Measurements from ENCODE around the gene OGDHL.

The OGDHL gene

GRCh38 chr10:49700211-49700610 is 61.9 kb downstream of the OGDHL start:
- no peaks in the 10 kb centered on the region for H3K36me3 ChIP-seq (ENCODE audit: control insufficient read depth in 1 of 2, insufficient read depth in 2 of 2, low read length in 2 of 2)
- no peaks in the 10 kb centered on the region for H3K27me3 ChIP-seq (ENCODE audit: control insufficient read depth in 1 of 2, insufficient read depth in 2 of 2, low read length in 2 of 2)
- H3K4me3 ChIP-seq (ENCODE audit: low read depth in 1 of 2, low read length in 2 of 2), result no peak overlapping the region
- no peak overlapping the region for H3K9ac ChIP-seq (ENCODE audit: low read depth in 1 of 2, low read length in 2 of 2)
- H3K4me1 ChIP-seq (ENCODE audit: control insufficient read depth in 1 of 2, insufficient read depth in 2 of 2, low read length in 2 of 2), result no peaks in the 10 kb centered on the region
- no peaks in the 10 kb centered on the region for H3K9me3 ChIP-seq (ENCODE audit: control insufficient read depth in 1 of 2, low read length in 2 of 2)
- H3K27ac ChIP-seq (ENCODE audit: low read depth, low read length), result no peak overlapping the region

- no peak overlapping the region for H3K4me3 ChIP-seq (ENCODE audit: low read depth in 1 of 2, low read length in 2 of 2)
- H3K27me3 ChIP-seq (ENCODE audit: control insufficient read depth in 1 of 2, insufficient read depth in 2 of 2, low read length in 2 of 2), result no peaks in the 10 kb centered on the region
- no peak overlapping the region for H3K9ac ChIP-seq (ENCODE audit: low read depth in 1 of 2, low read length in 2 of 2)
- H3K4me1 ChIP-seq (ENCODE audit: control insufficient read depth in 1 of 2, insufficient read depth in 2 of 2, low read length in 2 of 2), result no peaks in the 10 kb centered on the region
- no peaks in the 10 kb centered on the region for H3K9me3 ChIP-seq (ENCODE audit: control insufficient read depth in 1 of 2, low read length in 2 of 2)
- no peak overlapping the region for H3K27ac ChIP-seq (ENCODE audit: low read depth, low read length)
- H3K36me3 ChIP-seq (ENCODE audit: control insufficient read depth in 1 of 2, insufficient read depth in 2 of 2, low read length in 2 of 2), result no peaks in the 10 kb centered on the region
Observed at GRCh38 chr10:49698679-49699078, 63.4 kb downstream of the OGDHL start.

GRCh38 chr10:49696311-49696710 is 65.8 kb downstream of the OGDHL start:
- Histone ChIP-seq H3K27ac (ENCODE audit: low read depth, low read length) (no peak overlapping the region), H3K9me3 (ENCODE audit: control insufficient read depth in 1 of 2, low read length in 2 of 2) (no peaks in the 10 kb centered on the region), H3K4me3 (ENCODE audit: low read depth in 1 of 2, low read length in 2 of 2) (no peak overlapping the region), H3K9ac (ENCODE audit: low read depth in 1 of 2, low read length in 2 of 2) (no peak overlapping the region), H3K27me3 (ENCODE audit: control insufficient read depth in 1 of 2, insufficient read depth in 2 of 2, low read length in 2 of 2) (peaks cover 0 to 9% of the 10 kb centered on the region in 2 donors), H3K36me3 (ENCODE audit: control insufficient read depth in 1 of 2, insufficient read depth in 2 of 2, low read length in 2 of 2) (no peaks in the 10 kb centered on the region), H3K4me1 (ENCODE audit: control insufficient read depth in 1 of 2, insufficient read depth in 2 of 2, low read length in 2 of 2) (no peaks in the 10 kb centered on the region)

DNA sequence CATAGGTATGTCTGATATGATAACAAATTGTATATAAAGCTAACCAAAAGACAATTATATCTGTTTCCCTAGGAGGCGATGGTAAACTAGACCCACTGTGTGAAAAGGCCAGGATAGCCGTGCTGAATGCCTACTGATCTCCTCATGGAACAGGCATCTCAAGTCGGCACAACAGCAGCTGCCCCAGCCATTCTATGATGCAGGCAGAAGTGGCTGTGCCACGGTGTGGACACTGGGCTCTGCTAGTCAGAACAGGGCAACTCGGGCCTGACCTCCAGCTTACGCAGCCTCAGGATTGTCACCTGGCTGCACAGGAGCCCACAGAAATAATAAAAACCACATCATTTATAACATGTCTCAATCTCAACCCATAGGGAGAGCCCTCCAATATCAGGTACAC is 67.7 kb downstream of the OGDHL start:
- Histone ChIP-seq H3K27me3 (ENCODE audit: control insufficient read depth in 1 of 2, insufficient read depth in 2 of 2, low read length in 2 of 2) (peaks cover 0 to 20% of the 10 kb centered on the region in 2 donors), H3K4me3 (ENCODE audit: low read depth in 1 of 2, low read length in 2 of 2) (no peak overlapping the region), H3K9ac (ENCODE audit: low read depth in 1 of 2, low read length in 2 of 2) (no peak overlapping the region), H3K4me1 (ENCODE audit: control insufficient read depth in 1 of 2, insufficient read depth in 2 of 2, low read length in 2 of 2) (no peaks in the 10 kb centered on the region), H3K36me3 (ENCODE audit: control insufficient read depth in 1 of 2, insufficient read depth in 2 of 2, low read length in 2 of 2) (no peaks in the 10 kb centered on the region), H3K27ac (ENCODE audit: low read depth, low read length) (no peak overlapping the region), H3K9me3 (ENCODE audit: control insufficient read depth in 1 of 2, low read length in 2 of 2) (no peaks in the 10 kb centered on the region)

DNA sequence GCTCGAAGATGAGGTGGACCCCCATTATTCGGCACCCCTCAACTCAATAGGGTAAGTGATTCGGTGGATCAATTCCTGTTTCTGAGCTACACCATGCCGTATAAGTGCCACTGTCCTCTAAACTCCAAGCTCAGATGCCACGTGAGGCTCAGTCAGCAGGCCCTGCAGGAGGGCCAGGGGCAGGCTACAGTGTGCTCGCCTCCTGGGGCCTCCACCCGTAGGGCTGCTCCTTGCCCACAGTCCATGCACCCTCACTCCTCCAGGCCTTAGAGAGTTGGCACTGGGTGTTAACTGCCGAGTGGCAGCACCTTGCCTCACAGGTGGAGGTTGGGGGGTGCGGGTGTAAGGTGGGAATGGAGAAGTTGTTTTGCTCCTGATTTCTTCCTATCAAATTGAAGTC is 70.5 kb downstream of the OGDHL start:
- no peaks in the 10 kb centered on the region for H3K4me1 ChIP-seq (ENCODE audit: control insufficient read depth in 1 of 2, insufficient read depth in 2 of 2, low read length in 2 of 2)
- peaks cover 0 to 29% of the 10 kb centered on the region in 2 donors for H3K27me3 ChIP-seq (ENCODE audit: control insufficient read depth in 1 of 2, insufficient read depth in 2 of 2, low read length in 2 of 2)
- no peak overlapping the region for H3K9ac ChIP-seq (ENCODE audit: low read depth in 1 of 2, low read length in 2 of 2)
- H3K9me3 ChIP-seq (ENCODE audit: control insufficient read depth in 1 of 2, low read length in 2 of 2), result no peaks in the 10 kb centered on the region
- no peak overlapping the region for H3K4me3 ChIP-seq (ENCODE audit: low read depth in 1 of 2, low read length in 2 of 2)
- no peak overlapping the region for H3K27ac ChIP-seq (ENCODE audit: low read depth, low read length)
- no peaks in the 10 kb centered on the region for H3K36me3 ChIP-seq (ENCODE audit: control insufficient read depth in 1 of 2, insufficient read depth in 2 of 2, low read length in 2 of 2)

- H3K4me3 ChIP-seq (ENCODE audit: low read depth in 1 of 2, low read length in 2 of 2), result no peak overlapping the region
- no peaks in the 10 kb centered on the region for H3K4me1 ChIP-seq (ENCODE audit: control insufficient read depth in 1 of 2, insufficient read depth in 2 of 2, low read length in 2 of 2)
- no peaks in the 10 kb centered on the region for H3K36me3 ChIP-seq (ENCODE audit: control insufficient read depth in 1 of 2, insufficient read depth in 2 of 2, low read length in 2 of 2)
- no peak overlapping the region for H3K27ac ChIP-seq (ENCODE audit: low read depth, low read length)
- peaks cover 0 to 29% of the 10 kb centered on the region in 2 donors for H3K27me3 ChIP-seq (ENCODE audit: control insufficient read depth in 1 of 2, insufficient read depth in 2 of 2, low read length in 2 of 2)
- no peak overlapping the region for H3K9ac ChIP-seq (ENCODE audit: low read depth in 1 of 2, low read length in 2 of 2)
- H3K9me3 ChIP-seq (ENCODE audit: control insufficient read depth in 1 of 2, low read length in 2 of 2), result no peaks in the 10 kb centered on the region
Observed at GRCh38 chr10:49690698-49691356, 71.3 kb downstream of the OGDHL start.

DNA sequence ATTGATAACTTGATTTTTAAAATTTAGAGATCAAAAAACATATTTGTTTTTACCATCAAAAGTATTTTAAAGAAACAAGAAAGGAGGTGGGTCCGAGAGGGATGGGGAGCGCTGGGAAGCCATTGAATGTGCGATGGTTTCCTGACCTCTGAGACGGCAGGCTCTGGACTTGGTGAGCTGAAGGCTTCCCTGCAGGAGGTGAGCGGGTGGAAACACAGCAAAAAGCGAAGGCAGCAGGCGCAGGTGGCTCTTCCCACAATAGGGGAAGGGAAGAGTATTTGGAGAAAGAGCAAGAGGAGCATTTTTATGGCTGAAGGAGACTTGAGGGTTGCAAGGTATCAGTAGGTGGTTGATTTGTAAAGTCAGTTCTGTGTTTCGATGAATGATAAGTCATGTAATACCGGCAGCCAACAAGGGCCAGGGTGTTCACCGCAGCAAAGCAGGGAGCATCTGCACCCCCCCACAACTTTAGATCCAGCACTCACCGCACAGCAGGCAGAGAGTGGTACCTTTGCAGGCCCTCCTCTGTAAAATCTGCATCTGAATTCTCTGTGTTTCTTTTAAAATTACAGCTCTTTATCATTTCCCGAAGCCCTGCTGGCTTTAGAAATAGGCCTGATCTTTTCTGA is 72.1 kb downstream of the OGDHL start:
- H3K9ac ChIP-seq (ENCODE audit: low read depth in 1 of 2, low read length in 2 of 2), result no peak overlapping the region
- peaks cover 0 to 29% of the 10 kb centered on the region in 2 donors for H3K27me3 ChIP-seq (ENCODE audit: control insufficient read depth in 1 of 2, insufficient read depth in 2 of 2, low read length in 2 of 2)
- no peaks in the 10 kb centered on the region for H3K36me3 ChIP-seq (ENCODE audit: control insufficient read depth in 1 of 2, insufficient read depth in 2 of 2, low read length in 2 of 2)
- H3K4me3 ChIP-seq (ENCODE audit: low read depth in 1 of 2, low read length in 2 of 2), result no peak overlapping the region
- no peaks in the 10 kb centered on the region for H3K4me1 ChIP-seq (ENCODE audit: control insufficient read depth in 1 of 2, insufficient read depth in 2 of 2, low read length in 2 of 2)
- H3K9me3 ChIP-seq (ENCODE audit: control insufficient read depth in 1 of 2, low read length in 2 of 2), result no peaks in the 10 kb centered on the region
- no peak overlapping the region for H3K27ac ChIP-seq (ENCODE audit: low read depth, low read length)

GRCh38 chr10:49688920-49689319 is 73.2 kb downstream of the OGDHL start:
- no peak overlapping the region for H3K27ac ChIP-seq (ENCODE audit: low read depth, low read length)
- H3K4me3 ChIP-seq (ENCODE audit: low read depth in 1 of 2, low read length in 2 of 2), result no peak overlapping the region
- H3K9me3 ChIP-seq (ENCODE audit: control insufficient read depth in 1 of 2, low read length in 2 of 2), result no peaks in the 10 kb centered on the region
- no peaks in the 10 kb centered on the region for H3K4me1 ChIP-seq (ENCODE audit: control insufficient read depth in 1 of 2, insufficient read depth in 2 of 2, low read length in 2 of 2)
- H3K36me3 ChIP-seq (ENCODE audit: control insufficient read depth in 1 of 2, insufficient read depth in 2 of 2, low read length in 2 of 2), result no peaks in the 10 kb centered on the region
- H3K27me3 ChIP-seq (ENCODE audit: control insufficient read depth in 1 of 2, insufficient read depth in 2 of 2, low read length in 2 of 2), result peaks cover 0 to 29% of the 10 kb centered on the region in 2 donors
- H3K9ac ChIP-seq (ENCODE audit: low read depth in 1 of 2, low read length in 2 of 2), result no peak overlapping the region

DNA sequence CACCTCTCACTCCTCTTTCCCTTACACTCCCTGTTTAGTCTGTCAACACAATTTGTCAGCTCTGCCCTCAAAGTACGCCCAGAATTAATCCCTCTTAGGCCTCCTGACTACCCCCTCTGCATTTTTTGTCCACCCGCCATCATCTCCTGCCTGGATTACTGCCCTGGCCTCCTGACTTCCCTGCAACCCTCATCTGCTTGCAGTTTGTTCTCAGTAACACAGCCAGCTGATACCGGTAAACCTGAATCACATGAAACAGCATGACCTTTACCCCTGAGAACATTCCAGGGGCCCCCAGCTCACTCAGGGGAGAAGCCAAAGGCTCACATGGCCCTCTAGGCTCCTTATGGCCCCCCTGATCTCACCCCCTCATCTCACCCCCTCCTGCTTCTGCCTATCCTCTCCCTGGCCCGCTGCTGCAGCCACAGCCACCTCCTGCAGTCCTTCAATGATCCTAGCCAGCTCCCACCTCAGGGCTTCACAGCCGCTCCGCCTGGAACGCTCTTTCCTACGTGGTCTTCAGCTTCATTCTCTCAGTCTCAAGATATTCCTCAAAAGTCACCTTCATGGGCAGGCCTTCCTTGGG is 73.8 kb downstream of the OGDHL start:
- no peaks in the 10 kb centered on the region for H3K4me1 ChIP-seq (ENCODE audit: control insufficient read depth in 1 of 2, insufficient read depth in 2 of 2, low read length in 2 of 2)
- no peak overlapping the region for H3K27ac ChIP-seq (ENCODE audit: low read depth, low read length)
- no peaks in the 10 kb centered on the region for H3K36me3 ChIP-seq (ENCODE audit: control insufficient read depth in 1 of 2, insufficient read depth in 2 of 2, low read length in 2 of 2)
- H3K4me3 ChIP-seq (ENCODE audit: low read depth in 1 of 2, low read length in 2 of 2), result no peak overlapping the region
- no peak overlapping the region for H3K9ac ChIP-seq (ENCODE audit: low read depth in 1 of 2, low read length in 2 of 2)
- H3K9me3 ChIP-seq (ENCODE audit: control insufficient read depth in 1 of 2, low read length in 2 of 2), result no peaks in the 10 kb centered on the region
- H3K27me3 ChIP-seq (ENCODE audit: control insufficient read depth in 1 of 2, insufficient read depth in 2 of 2, low read length in 2 of 2), result peaks cover 0 to 29% of the 10 kb centered on the region in 2 donors

GRCh38 chr10:49686651-49687050 is 75.5 kb downstream of the OGDHL start:
- H3K27ac ChIP-seq (ENCODE audit: low read depth, low read length), result no peak overlapping the region
- H3K4me3 ChIP-seq (ENCODE audit: low read depth in 1 of 2, low read length in 2 of 2), result no peak overlapping the region
- peaks cover 0 to 24% of the 10 kb centered on the region in 2 donors for H3K27me3 ChIP-seq (ENCODE audit: control insufficient read depth in 1 of 2, insufficient read depth in 2 of 2, low read length in 2 of 2)
- H3K4me1 ChIP-seq (ENCODE audit: control insufficient read depth in 1 of 2, insufficient read depth in 2 of 2, low read length in 2 of 2), result no peaks in the 10 kb centered on the region
- H3K36me3 ChIP-seq (ENCODE audit: control insufficient read depth in 1 of 2, insufficient read depth in 2 of 2, low read length in 2 of 2), result no peaks in the 10 kb centered on the region
- no peaks in the 10 kb centered on the region for H3K9me3 ChIP-seq (ENCODE audit: control insufficient read depth in 1 of 2, low read length in 2 of 2)
- no peak overlapping the region for H3K9ac ChIP-seq (ENCODE audit: low read depth in 1 of 2, low read length in 2 of 2)
